ENCODE measurements around the gene SLC15A3. TPM values are rescaled to one million over a fixed set of nuclear protein-coding genes. Genes with fewer than 3 reads are reported as not detected.

Gene SLC15A3
- total RNA-seq, 4 donors from 2014 or later: 6.3 to 16.5 (median 8.9) TPM

GRCh38 chr11:60939301-60939700, 12.7 kb downstream of the SLC15A3 start:
- Histone ChIP-seq H3K9me3 (no peaks in the 10 kb centered on the region), H3K36me3 (no peaks in the 10 kb centered on the region), H3K27me3 (no peaks in the 10 kb centered on the region), H3K4me3 (replicated peaks in 1 of 3) (no peak overlapping the region), H3K27ac (no peak overlapping the region), H3K4me1 (peaks cover 0 to 22% of the 10 kb centered on the region in 2 donors)
- 83 to 88% methylated on average over 7 of the region's 7 CpGs for WGBS, 2 donors
- DNase-seq: no peak
- intact Hi-C loops (cut with DNase I): no loop called here
- TF ChIP-seq, protein P1, sequence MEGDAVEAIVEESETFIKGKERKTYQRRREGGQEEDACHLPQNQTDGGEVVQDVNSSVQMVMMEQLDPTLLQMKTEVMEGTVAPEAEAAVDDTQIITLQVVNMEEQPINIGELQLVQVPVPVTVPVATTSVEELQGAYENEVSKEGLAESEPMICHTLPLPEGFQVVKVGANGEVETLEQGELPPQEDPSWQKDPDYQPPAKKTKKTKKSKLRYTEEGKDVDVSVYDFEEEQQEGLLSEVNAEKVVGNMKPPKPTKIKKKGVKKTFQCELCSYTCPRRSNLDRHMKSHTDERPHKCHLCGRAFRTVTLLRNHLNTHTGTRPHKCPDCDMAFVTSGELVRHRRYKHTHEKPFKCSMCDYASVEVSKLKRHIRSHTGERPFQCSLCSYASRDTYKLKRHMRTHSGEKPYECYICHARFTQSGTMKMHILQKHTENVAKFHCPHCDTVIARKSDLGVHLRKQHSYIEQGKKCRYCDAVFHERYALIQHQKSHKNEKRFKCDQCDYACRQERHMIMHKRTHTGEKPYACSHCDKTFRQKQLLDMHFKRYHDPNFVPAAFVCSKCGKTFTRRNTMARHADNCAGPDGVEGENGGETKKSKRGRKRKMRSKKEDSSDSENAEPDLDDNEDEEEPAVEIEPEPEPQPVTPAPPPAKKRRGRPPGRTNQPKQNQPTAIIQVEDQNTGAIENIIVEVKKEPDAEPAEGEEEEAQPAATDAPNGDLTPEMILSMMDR (IDR thresholded peaks at IDR 0.05): no peak
- TF ChIP-seq POLR2A (IDR thresholded peaks at IDR 0.05): no peak

GRCh38 chr11:60938500-60938899, 13.5 kb downstream of the SLC15A3 start:
- DNase-seq: no peak
- intact Hi-C loops (cut with DNase I): no loop called here
- TF ChIP-seq, protein P1 (IDR thresholded peaks at IDR 0.05): no peak
- no peak for TF ChIP-seq POLR2A (IDR thresholded peaks at IDR 0.05)
- H3K4me1 ChIP-seq: peaks cover 0 to 21% of the 10 kb centered on the region in 2 donors
- H3K27me3 ChIP-seq: no peaks in the 10 kb centered on the region
- no peaks in the 10 kb centered on the region for H3K36me3 ChIP-seq
- H3K27ac ChIP-seq: no peak overlapping the region
- no peaks in the 10 kb centered on the region for H3K9me3 ChIP-seq
- H3K4me3 ChIP-seq (replicated peaks in 1 of 3): no peak overlapping the region
- WGBS, 2 donors: 82 to 85% methylated on average over 9 of the region's 9 CpGs

- no peaks in the 10 kb centered on the region for H3K27me3 ChIP-seq
- no peaks in the 10 kb centered on the region for H3K9me3 ChIP-seq
- H3K27ac ChIP-seq: no peak overlapping the region
- TF ChIP-seq POLR2A (IDR thresholded peaks at IDR 0.05): no peak
- TF ChIP-seq, protein P1 (IDR thresholded peaks at IDR 0.05): no peak
- intact Hi-C loops (cut with DNase I): no loop called here
- H3K4me1 ChIP-seq: peaks cover 0 to 15% of the 10 kb centered on the region in 2 donors
- no peaks in the 10 kb centered on the region for H3K36me3 ChIP-seq
- no peak for DNase-seq
- WGBS, 2 donors: 93 to 100% methylated on average over 3 to 4 of the region's 8 CpGs
- H3K4me3 ChIP-seq (replicated peaks in 1 of 3): no peak overlapping the region
Measured at GRCh38 chr11:60937811-60938210, 14.2 kb downstream of the SLC15A3 start.

DNA sequence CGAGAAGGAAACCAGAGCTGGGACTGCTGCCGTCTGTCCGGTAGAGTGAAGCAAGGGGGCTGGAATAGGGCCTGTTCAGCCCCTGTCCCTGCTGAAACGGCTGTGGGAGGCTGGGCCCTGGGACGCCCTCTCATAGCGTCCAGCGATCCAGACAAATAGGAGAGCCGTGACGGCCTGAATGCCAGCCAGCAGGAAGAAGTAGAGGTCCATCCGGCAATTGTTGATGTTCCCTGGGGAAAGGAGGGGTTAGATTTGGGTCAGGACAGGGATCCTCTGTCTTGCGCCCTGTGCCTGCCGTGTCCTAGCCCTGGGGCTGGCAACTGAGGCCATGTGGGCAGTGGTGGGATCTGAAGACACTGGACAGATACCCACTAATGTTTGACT, 14.8 kb downstream of the SLC15A3 start:
- Histone ChIP-seq H3K4me1 (peaks cover 0 to 9% of the 10 kb centered on the region in 2 donors), H3K27me3 (no peaks in the 10 kb centered on the region), H3K27ac (peak overlapping the region in 2 of 3 donors; percentile 10 to 66), H3K4me3 (replicated peaks in 1 of 3) (no peak overlapping the region), H3K36me3 (no peaks in the 10 kb centered on the region), H3K9me3 (no peaks in the 10 kb centered on the region)
- WGBS, 2 donors: 44 to 49% methylated on average over 4 to 12 of the region's 12 CpGs
- peak in 1 of 2 donors; percentile 27 for DNase-seq
- intact Hi-C loops (cut with DNase I): no loop called here
- no peak for TF ChIP-seq POLR2A (IDR thresholded peaks at IDR 0.05)
- TF ChIP-seq, protein P1 (IDR thresholded peaks at IDR 0.05): no peak

- H3K27ac ChIP-seq: peak overlapping the region in 2 of 3 donors; percentile 10 to 66
- no peaks in the 10 kb centered on the region for H3K27me3 ChIP-seq
- intact Hi-C loops (cut with DNase I): no loop called here
- 82 to 93% methylated on average over 10 to 11 of the region's 18 CpGs for WGBS, 2 donors
- no peaks in the 10 kb centered on the region for H3K36me3 ChIP-seq
- DNase-seq: no peak
- H3K9me3 ChIP-seq: no peaks in the 10 kb centered on the region
- H3K4me1 ChIP-seq: peaks cover 0 to 9% of the 10 kb centered on the region in 2 donors
- no peak for TF ChIP-seq POLR2A (IDR thresholded peaks at IDR 0.05)
- H3K4me3 ChIP-seq (replicated peaks in 1 of 3): no peak overlapping the region
Measured at GRCh38 chr11:60936467-60937143, 15.4 kb downstream of the SLC15A3 start.

All from thyroid gland (tissue), 4 donors.